ENCODE measurements around the gene MRPL46.
A peak's percentile ranks its signal among the peaks of the same experiment; 100 is the strongest.
"Not testable (repeated sequence)": the region's sequence is repeated elsewhere in the genome, so short reads cannot be mapped to it uniquely, and the experiment has no call there.

MRPL46 gene

DNA sequence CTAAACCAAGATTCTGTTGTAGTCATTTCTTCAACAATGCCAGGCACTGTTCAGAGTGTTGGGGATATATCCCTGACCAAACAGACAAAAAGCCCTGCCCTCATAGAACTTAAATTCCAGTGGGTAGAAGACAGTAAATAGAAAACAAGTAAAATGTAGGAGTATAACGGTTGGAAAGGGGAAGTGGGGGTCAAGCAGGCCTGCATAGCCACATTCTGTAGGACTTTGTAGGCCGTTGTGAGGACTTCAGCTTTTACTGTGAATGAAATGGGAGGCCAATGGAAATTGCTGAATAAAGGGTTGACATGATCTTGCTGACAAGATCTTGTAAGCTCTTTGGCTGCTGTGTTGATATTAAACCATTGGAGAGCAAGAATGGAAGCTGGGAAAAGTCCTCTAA, 2.1 kb upstream of the MRPL46 start:
- no peaks in the 10 kb centered on the region for H3K9me3 Mint-ChIP-seq
- H3K36me3 Mint-ChIP-seq, result peaks cover 11% of the 10 kb centered on the region
- no peaks in the 10 kb centered on the region for H3K27me3 Mint-ChIP-seq
- no peak overlapping the region for H3K4me3 Mint-ChIP-seq
- no peak overlapping the region for H3K27ac Mint-ChIP-seq
- CTCF ChIA-PET, result interaction anchor here (1.6 kb wide), 1 partner anchor 14 kb away, joined by 4 read pairs; no protein-coding TSS in a partner anchor
- peaks cover 20% of the 10 kb centered on the region for H3K4me1 Mint-ChIP-seq
- DNase-seq, result no peak

DNA sequence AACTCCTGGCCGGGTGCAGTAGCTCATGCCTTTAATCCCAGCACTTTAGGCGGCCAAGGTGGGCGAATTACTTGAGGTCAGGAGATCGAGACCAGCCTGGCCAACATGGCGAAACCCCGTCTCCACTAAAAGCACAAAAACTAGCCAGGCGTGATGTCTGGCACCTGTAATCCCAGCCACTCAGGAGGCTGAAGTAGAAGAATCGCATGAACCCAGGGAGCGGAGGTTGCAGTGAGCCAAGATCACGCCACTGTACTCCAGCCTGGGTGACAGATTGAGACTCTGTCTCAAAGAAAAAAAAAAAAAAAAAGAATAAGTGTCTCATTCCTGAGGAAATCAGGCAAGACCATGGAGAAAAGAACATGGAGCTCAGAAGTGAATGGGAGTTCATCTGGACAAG, 1.5 kb upstream of the MRPL46 start:
- not testable (repeated sequence) for H3K27ac Mint-ChIP-seq, H3K27me3 Mint-ChIP-seq, DNase-seq, H3K9me3 Mint-ChIP-seq
- H3K4me3 Mint-ChIP-seq, result peak overlapping the region; percentile 82
- peaks cover 24% of the 10 kb centered on the region for H3K4me1 Mint-ChIP-seq
- H3K36me3 Mint-ChIP-seq, result peaks cover 15% of the 10 kb centered on the region
- CTCF ChIA-PET, result interaction anchor here (1.6 kb wide), 1 partner anchor 14 kb away, joined by 4 read pairs; no protein-coding TSS in a partner anchor

DNA sequence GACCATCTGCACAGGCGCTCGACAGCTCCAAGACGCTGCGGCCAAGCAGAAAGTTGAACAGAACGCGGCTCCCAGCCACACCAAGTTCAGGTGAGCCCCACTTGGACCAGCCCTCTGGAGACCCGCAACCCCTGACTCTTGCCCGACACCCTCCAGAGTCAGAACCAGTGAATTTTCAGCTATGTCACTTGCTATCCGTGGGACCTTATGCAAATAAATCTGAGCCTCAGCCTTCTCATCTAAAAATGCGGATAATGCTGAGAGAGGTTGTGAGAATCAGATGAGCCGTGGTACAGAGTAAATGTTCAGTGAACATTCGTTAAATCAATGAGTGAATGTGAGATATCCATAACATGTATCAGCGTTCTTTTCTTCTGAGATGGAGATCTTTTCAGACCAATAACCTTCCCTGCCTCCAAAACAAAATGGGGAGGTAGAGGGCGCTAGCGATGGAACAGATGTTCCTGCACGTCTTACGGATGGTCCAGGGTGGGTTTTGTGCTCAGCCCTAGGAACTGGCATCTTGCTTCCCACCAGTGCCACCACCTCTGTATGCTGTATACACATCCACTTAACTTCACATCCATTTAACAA, 844 bp upstream of the MRPL46 start:
- no peaks in the 10 kb centered on the region for H3K27me3 Mint-ChIP-seq
- no peaks in the 10 kb centered on the region for H3K9me3 Mint-ChIP-seq
- peak; percentile 30 for DNase-seq
- peaks cover 21% of the 10 kb centered on the region for H3K36me3 Mint-ChIP-seq
- H3K4me1 Mint-ChIP-seq, result peaks cover 24% of the 10 kb centered on the region
- peak overlapping the region; percentile 82 for H3K4me3 Mint-ChIP-seq
- CTCF ChIA-PET, result interaction anchor here (0.8 to 1.7 kb wide), 3 partner anchors 9 to 170 kb away, joined by 3 to 5 read pairs (median 5); partner anchors contain the start of gene ISG20
- H3K27ac Mint-ChIP-seq, result peak overlapping the region; percentile 96

DNA sequence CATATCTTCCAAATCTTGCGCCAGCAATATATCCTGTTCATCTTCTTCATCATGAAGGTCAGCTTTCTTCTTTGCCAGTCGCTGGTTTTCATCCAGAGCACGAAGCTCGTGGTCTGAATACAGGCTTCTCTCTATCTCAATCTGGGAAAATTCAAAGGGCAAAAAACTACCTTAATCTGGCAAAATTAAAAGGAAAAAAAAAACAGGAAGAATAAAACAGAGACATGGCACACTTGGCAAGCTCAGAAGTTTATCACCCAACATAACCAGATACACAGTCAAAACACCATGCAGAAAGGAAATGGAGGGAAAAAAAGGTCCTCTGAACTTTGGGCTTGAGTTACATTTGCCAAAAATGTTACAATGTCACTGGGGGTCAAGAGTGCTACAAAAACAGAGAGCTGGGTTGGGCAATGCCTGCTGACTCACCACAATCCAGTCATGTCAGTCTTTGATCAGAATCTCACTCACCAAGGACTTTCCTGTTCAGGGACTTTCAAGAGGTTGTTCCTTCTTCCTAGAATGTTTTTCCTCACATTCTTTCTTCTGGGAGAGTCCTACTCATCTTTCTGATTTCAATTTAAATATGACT, 1.5 kb downstream of the MRPL46 start:
- DNase-seq, result no peak
- peak overlapping the region; percentile 28 for H3K27ac Mint-ChIP-seq
- CTCF ChIA-PET, result no interaction called here
- peak overlapping the region; percentile 82 for H3K4me3 Mint-ChIP-seq
- peaks cover 19% of the 10 kb centered on the region for H3K36me3 Mint-ChIP-seq
- H3K27me3 Mint-ChIP-seq, result no peaks in the 10 kb centered on the region
- H3K4me1 Mint-ChIP-seq, result peaks cover 24% of the 10 kb centered on the region
- no peaks in the 10 kb centered on the region for H3K9me3 Mint-ChIP-seq

DNA sequence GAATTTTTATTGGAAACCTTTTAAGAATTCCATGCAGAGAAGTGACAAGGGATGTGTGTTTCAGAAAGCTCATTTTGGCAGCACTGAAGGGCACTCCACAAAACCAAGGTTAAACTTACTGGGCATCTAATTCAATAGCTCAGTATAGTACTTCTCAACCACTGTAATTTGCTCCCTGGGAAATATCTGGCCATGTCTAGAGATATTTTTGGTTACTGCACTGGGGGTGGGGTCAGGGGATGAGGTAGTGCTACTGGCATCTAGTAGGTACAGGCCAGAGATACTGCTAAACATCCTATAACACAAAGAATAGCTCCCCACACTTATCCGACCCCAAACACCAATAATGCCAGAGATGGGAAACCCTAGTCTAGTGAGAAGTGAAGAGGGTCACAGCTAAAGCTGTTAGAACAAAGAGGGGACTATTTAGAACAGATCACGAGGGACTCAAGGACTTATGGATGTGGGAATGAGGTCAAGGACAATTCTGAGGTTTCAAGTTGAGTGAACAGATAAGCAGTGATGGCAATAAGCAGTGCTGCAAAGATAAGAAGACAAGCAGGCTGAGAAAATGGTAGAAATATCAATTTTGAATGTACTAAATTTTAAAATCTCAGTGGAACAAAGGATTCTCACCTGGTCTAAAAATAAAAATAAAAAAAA, 3.2 kb downstream of the MRPL46 start:
- peaks cover 27% of the 10 kb centered on the region for H3K36me3 Mint-ChIP-seq
- CTCF ChIA-PET, result interaction anchor here (1.1 kb wide), 1 partner anchor 14 kb away, joined by 3 read pairs; no protein-coding TSS in a partner anchor
- no peaks in the 10 kb centered on the region for H3K9me3 Mint-ChIP-seq
- H3K4me1 Mint-ChIP-seq, result peaks cover 24% of the 10 kb centered on the region
- no peaks in the 10 kb centered on the region for H3K27me3 Mint-ChIP-seq
- H3K4me3 Mint-ChIP-seq, result no peak overlapping the region
- no peak overlapping the region for H3K27ac Mint-ChIP-seq
- DNase-seq, result no peak

DNA sequence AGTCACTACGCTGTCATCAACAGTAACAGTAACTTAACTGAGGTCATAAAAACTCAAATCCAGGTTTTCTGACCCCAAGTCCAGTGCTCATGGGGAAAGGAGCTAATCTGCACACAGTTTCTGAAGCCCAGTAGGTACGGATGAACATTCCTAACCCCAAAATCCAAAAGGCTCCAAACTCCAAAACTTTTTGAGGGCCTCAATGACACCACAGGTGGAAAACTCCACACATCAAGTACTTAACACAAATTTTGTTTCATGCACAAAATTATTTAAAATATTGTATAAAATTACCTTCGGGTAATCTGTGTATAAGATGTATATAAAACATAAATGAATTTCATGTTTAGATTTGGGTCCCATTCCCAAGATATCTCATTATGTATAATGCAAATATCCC, 10.5 kb downstream of the MRPL46 start:
- Mint-ChIP-seq H3K4me1 (no peaks in the 10 kb centered on the region), H3K4me3 (no peak overlapping the region), H3K27ac (no peak overlapping the region), H3K9me3 (no peaks in the 10 kb centered on the region), H3K36me3 (peaks cover 16% of the 10 kb centered on the region), H3K27me3 (no peaks in the 10 kb centered on the region)
- no peak for DNase-seq
- CTCF ChIA-PET, result interaction anchor here (1.4 kb wide), 1 partner anchor 168 kb away, joined by 3 read pairs; no protein-coding TSS in a partner anchor

DNA sequence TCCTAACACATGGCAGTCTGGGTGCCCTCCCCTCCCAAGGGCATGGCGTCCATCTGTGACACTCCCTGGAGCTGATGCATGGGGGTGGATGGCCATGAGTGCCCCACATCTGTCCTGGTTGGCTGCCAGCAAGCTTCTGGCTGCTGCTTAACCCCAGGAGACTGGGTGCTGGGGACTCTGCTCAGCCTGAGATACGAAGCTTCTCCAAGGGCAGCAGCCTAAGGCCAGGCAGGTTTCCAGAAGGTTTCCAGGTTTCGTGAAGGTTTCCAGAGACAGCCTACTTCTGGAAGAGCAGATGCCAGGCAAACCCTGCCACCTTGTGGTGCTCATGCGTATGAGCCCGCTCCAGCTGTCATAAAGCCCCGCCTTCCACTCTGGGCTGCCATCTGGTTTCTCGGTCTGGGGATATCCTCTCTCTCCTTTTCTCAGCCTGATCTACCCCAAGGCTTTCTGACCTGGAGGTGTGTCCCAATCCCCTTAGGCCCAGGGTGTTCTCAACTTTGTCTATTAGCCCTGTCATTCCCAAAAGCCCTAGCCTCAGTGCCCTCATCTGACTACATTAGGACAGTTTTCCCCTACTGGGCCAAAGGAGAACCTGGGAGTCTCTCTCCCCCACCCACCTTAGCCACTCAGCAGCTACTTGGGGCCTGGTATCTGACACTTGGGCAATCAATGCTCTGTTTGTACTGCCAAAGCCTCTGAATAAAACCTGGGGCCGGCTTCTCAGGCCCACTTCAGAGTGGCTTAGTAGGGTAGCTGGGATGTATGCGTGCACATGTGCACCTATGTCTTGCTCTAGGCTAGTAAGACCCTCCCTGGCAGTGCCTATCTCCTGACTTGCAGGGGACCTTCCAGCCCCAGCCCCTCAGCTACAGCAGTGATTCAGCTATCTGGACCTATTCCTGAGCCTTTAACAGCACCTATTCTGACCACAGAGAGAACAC, 12.0 kb downstream of the MRPL46 start:
- Mint-ChIP-seq H3K4me1 (peaks cover under 1% of the 10 kb centered on the region), H3K9me3 (no peaks in the 10 kb centered on the region), H3K36me3 (peaks cover 10% of the 10 kb centered on the region), H3K27me3 (no peaks in the 10 kb centered on the region), H3K27ac (no peak overlapping the region), H3K4me3 (no peak overlapping the region)
- DNase-seq, result peak; percentile 62
- CTCF ChIA-PET, result interaction anchor here (0.9 to 2.7 kb wide), 13 partner anchors 11 to 350 kb away, joined by 3 to 9 read pairs (median 4); partner anchors contain the start of genes MRPL46 and MRPS11

DNA sequence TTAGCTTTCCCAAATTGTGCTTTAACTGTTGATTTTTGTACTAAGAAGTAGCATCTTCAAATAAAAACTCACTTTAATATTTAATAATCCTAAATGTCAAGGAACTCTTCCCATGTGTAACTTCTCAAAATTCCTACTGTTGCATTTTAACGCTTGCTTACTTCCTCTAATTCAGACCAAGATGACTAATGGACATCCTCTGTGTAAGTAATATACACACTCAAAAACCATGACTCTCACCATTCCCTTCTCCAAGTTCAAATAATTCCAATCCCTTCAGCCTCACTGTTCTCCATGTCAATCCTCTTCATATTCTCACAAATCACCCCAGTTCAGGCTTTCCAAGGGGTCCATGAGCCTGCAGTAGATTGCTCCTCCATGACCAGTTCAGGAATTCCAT, 13.0 kb downstream of the MRPL46 start:
- CTCF ChIA-PET, result interaction anchor here (0.9 to 2.7 kb wide), 10 partner anchors 10 to 351 kb away, joined by 3 to 9 read pairs (median 4); partner anchors contain the start of genes MRPL46 and MRPS11

DNA sequence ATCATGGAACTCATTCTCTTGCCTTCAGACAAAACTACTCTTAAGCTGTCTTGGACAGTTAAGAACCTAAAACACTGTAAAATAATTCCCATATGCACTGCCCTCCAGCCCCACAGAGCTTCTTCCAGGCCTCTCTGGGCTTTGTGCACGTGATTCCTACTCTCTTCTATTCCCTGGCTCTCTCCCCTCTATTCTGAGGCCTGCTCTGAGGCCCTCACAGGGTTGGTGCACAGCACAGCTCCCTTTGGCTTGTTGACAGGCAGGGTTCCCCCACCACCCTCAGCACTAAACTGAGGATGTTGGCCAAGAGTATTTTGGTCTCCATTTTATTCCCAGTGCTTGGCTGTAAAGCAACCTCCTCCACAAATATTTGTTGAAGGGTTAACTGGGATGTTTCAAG, 13.5 kb downstream of the MRPL46 start:
- Mint-ChIP-seq H3K36me3 (peaks cover 4% of the 10 kb centered on the region), H3K4me3 (no peak overlapping the region), H3K27me3 (no peaks in the 10 kb centered on the region), H3K27ac (no peak overlapping the region), H3K4me1 (peaks cover 2% of the 10 kb centered on the region), H3K9me3 (no peaks in the 10 kb centered on the region)
- DNase-seq, result no peak
- CTCF ChIA-PET, result interaction anchor here (1.1 to 2.7 kb wide), 4 partner anchors 35 to 352 kb away, joined by 4 to 9 read pairs (median 4); no protein-coding TSS in a partner anchor

More for the DNA sequence above, 13.0 kb downstream of the MRPL46 start:
- no peaks in the 10 kb centered on the region for H3K9me3 Mint-ChIP-seq
- no peaks in the 10 kb centered on the region for H3K27me3 Mint-ChIP-seq
- no peak overlapping the region for H3K27ac Mint-ChIP-seq
- DNase-seq, result no peak
- peaks cover 4% of the 10 kb centered on the region for H3K36me3 Mint-ChIP-seq
- peaks cover 2% of the 10 kb centered on the region for H3K4me1 Mint-ChIP-seq
- H3K4me3 Mint-ChIP-seq, result no peak overlapping the region

DNA sequence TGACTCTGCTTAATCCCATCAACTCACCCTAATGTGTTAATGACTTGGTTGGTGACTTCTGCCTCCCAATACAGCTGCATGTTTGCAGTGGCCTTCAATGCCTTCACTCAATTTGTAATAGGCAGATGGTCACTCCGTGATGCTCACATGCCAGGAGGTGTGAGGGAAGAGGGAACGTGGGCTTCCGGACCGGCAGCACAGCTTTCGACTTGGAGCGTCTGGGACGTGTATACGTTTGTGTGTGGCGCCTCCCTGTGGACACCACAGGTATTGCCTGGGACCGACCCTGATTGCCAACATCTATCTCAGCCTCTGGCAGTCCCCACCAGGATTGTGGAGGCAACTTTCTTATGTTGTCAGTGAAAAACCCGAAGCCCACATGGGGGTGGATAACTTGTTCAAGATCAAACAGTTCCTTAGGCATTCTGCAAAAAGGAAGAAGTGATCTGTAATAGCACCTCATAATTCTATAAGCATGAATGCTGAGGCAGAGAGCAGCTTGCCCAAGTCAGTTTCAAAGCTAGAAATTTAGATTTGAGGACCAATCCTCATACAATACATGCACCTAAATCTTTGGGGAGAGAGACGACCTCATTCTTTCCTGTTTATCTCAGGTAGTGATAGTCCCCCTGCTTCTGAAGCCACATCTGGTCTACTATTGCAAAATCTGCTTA, 16.9 kb downstream of the MRPL46 start:
- peaks cover 2% of the 10 kb centered on the region for H3K4me1 Mint-ChIP-seq
- no peak overlapping the region for H3K4me3 Mint-ChIP-seq
- H3K27ac Mint-ChIP-seq, result no peak overlapping the region
- DNase-seq, result peak; percentile 82
- H3K9me3 Mint-ChIP-seq, result no peaks in the 10 kb centered on the region
- H3K27me3 Mint-ChIP-seq, result no peaks in the 10 kb centered on the region
- no peaks in the 10 kb centered on the region for H3K36me3 Mint-ChIP-seq
- CTCF ChIA-PET, result interaction anchor here (1.0 to 2.5 kb wide), 14 partner anchors 9 to 208 kb away, joined by 3 to 14 read pairs (median 4); partner anchors contain the start of genes MRPL46 and MRPS11

DNA sequence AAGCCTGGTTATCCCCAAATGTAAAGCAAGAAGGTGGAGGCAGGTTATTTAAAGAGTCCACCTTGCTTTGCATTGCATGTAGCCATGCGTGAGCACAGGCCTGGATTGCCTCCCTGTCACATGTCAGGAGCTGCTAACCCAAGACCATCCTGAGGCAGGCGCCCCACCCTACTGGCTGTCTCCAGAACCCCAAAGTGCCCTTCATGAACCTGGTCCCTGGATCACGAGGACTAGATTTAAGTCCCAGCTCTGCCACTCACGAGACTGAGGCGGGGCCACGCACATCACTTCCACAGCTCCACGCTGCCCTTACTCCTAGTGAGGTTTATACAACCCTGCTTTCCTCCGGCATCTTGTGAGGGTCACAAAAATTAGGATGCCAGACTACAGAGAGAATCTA, 17.6 kb downstream of the MRPL46 start:
- H3K27ac Mint-ChIP-seq, result no peak overlapping the region
- H3K4me1 Mint-ChIP-seq, result peaks cover 2% of the 10 kb centered on the region
- CTCF ChIA-PET, result interaction anchor here (1.0 to 2.5 kb wide), 11 partner anchors 9 to 207 kb away, joined by 3 to 14 read pairs (median 3); no protein-coding TSS in a partner anchor
- no peak overlapping the region for H3K4me3 Mint-ChIP-seq
- no peak for DNase-seq
- no peaks in the 10 kb centered on the region for H3K36me3 Mint-ChIP-seq
- no peaks in the 10 kb centered on the region for H3K27me3 Mint-ChIP-seq
- no peaks in the 10 kb centered on the region for H3K9me3 Mint-ChIP-seq

DNA sequence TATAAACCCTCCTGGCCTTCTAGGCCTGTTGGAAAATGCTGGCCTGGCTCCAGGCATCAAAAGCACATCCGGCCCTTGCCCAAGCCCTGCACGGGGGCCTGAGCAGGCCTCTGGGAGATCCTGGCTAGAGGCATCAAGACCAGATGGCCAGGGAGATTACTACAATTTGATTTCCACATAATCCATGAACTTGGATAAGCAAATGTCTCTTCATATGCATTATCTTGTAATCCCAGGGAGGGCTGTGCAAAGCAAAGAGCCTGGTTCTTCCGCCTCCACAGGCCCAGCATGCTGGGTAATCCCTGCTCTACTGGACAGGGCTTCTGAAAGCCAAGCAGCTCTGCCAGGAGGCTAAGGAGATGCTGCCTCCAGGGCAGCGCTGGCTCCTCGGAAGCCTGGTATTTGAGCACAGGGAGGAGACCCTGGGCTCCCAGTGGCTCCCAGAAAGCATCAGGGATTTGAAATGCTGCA, 18.2 kb downstream of the MRPL46 start:
- no peak overlapping the region for H3K27ac Mint-ChIP-seq
- H3K4me1 Mint-ChIP-seq, result peaks cover 2% of the 10 kb centered on the region
- DNase-seq, result no peak
- H3K36me3 Mint-ChIP-seq, result no peaks in the 10 kb centered on the region
- no peak overlapping the region for H3K4me3 Mint-ChIP-seq
- CTCF ChIA-PET, result interaction anchor here (0.9 to 2.5 kb wide), 5 partner anchors 10 to 216 kb away, joined by 3 to 6 read pairs (median 3); no protein-coding TSS in a partner anchor
- H3K9me3 Mint-ChIP-seq, result no peaks in the 10 kb centered on the region
- H3K27me3 Mint-ChIP-seq, result no peaks in the 10 kb centered on the region

DNA sequence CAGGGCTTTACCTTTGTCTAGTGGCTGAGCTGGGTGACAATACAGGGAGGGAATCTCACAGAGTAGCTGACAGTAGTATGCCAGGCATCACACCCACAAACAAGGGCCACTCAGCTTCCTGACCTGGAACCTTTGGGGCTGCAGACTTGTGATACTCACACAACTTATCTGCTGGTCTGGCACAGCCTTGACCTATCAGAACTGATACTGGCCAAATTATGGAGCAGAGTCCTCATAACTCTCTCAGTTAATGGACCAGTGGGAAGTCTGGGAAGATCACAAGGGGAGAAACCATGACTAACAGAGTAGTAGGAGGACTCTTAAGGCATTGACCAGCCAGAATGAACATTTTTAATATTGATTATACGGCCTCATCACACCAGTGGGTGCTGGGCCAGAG, 19.4 kb downstream of the MRPL46 start:
- DNase-seq, result no peak
- CTCF ChIA-PET, result interaction anchor here (0.8 to 2.5 kb wide), 5 partner anchors 9 to 217 kb away, joined by 3 to 9 read pairs (median 3); no protein-coding TSS in a partner anchor
- Mint-ChIP-seq H3K4me3 (no peak overlapping the region), H3K27ac (no peak overlapping the region), H3K36me3 (no peaks in the 10 kb centered on the region), H3K27me3 (peaks cover 4% of the 10 kb centered on the region), H3K9me3 (no peaks in the 10 kb centered on the region), H3K4me1 (peaks cover 2% of the 10 kb centered on the region)

Data from activated naive CD4-positive, alpha-beta T cell treated with anti-CD3 and anti-CD28 coated beads, Interleukin-2, amount 10 ng/mL, durations not matched to agents 7 days and 5 days (primary cell).